Thoracic aorta (tissue), 2 donors: ENCODE measurements around the gene PRDX3. TPM values are rescaled to one million over a fixed set of nuclear protein-coding genes. Genes with fewer than 3 reads are reported as not detected.

Experiments
- ATAC-seq: fragments of 150-250 bp; one replicate; pipeline ENCODE4 v1.8.0; 2017; ENCODE audit warnings: low read depth; ENCODE audit not compliant: insufficient number of reproducible peaks, low FRiP score
- DNase-seq: peaks from one replicate; pipeline ENCODE4 v3.0.0-alpha.2; 2020; ENCODE audit warnings: low spot score
- H3K27ac ChIP-seq, 2 donors: fragments of 200-600 bp; sonication (generic); 1 replicate in 1 of 2; 2 replicates in 1 of 2; pipeline ENCODE4 v1.5.1; 2016; ENCODE audit warnings: mild to moderate bottlenecking in 2 of 2, moderate library complexity in 2 of 2
- H3K27me3 ChIP-seq: fragments of 200-600 bp; sonication (generic); replicated peaks from 2 replicates; pipeline ENCODE4 v1.6.0; 2016; ENCODE audit warnings: mild to moderate bottlenecking; ENCODE audit not compliant: insufficient read depth
- H3K36me3 ChIP-seq: fragments of 200-600 bp; sonication (generic); one replicate; pipeline ENCODE4 v1.5.1; 2016
- H3K4me1 ChIP-seq, 2 donors: fragments of 200-600 bp; sonication (generic); 1 replicate in 1 of 2; 2 replicates in 1 of 2; pipeline versions ENCODE4 v1.5.1 to v1.6.0; 2016; ENCODE audit warnings: low read depth in 2 of 2, mild to moderate bottlenecking in 1 of 2; ENCODE audit not compliant: control insufficient read depth in 1 of 2
- H3K4me3 ChIP-seq: fragments of 200-600 bp; sonication (generic); 2 replicates; pipeline ENCODE4 v1.5.1; 2016; ENCODE audit warnings: mild to moderate bottlenecking
- H3K9me3 ChIP-seq: fragments of 200-600 bp; sonication (generic); 2 replicates; pipeline ENCODE4 v1.5.1; 2016
- CTCF ChIP-seq: fragments of 200-600 bp; sonication (generic); IDR thresholded peaks from one replicate; pipeline ENCODE4 v1.5.1; 2019; ENCODE audit warnings: antibody characterized with exemption
- total RNA-seq, 2 donors: library from RNA; depleted of rRNA; stranded (reverse); fragments of >200 nt; gene quantifications; one replicate each; pipeline versions ENCODE4 v1.1.0 to v1.2.3, GENCODE V29; 2016

The PRDX3 gene
- total RNA-seq, 2 donors from 2014 or later, result 64.4 to 77.6 TPM

- TF ChIP-seq CTCF, result no peak
- ATAC-seq, result no peak
- Histone ChIP-seq H3K4me3 (no peak overlapping the region), H3K27me3 (no peaks in the 10 kb centered on the region), H3K9me3 (no peaks in the 10 kb centered on the region), H3K36me3 (no peaks in the 10 kb centered on the region), H3K4me1 (peaks cover 69 to 94% of the 10 kb centered on the region in 2 donors), H3K27ac (peak overlapping the region; percentile 81 to 86)
- DNase-seq, result no peak
Measured at GRCh38 chr10:119221666-119222065, 43.1 kb upstream of the PRDX3 start.

GRCh38 chr10:119221201-119221600 is 42.6 kb upstream of the PRDX3 start:
- no peaks in the 10 kb centered on the region for H3K27me3 ChIP-seq
- H3K27ac ChIP-seq, result peak overlapping the region; percentile 81 to 86
- H3K4me3 ChIP-seq, result peak overlapping the region; percentile 57
- H3K4me1 ChIP-seq, result peaks cover 65 to 94% of the 10 kb centered on the region in 2 donors
- TF ChIP-seq CTCF, result no peak
- no peaks in the 10 kb centered on the region for H3K36me3 ChIP-seq
- ATAC-seq, result no peak
- no peak for DNase-seq
- H3K9me3 ChIP-seq, result no peaks in the 10 kb centered on the region

GRCh38 chr10:119219871-119220270 is 41.3 kb upstream of the PRDX3 start:
- ATAC-seq (no peak), DNase-seq (no peak)
- H3K4me3 ChIP-seq, result no peak overlapping the region
- no peaks in the 10 kb centered on the region for H3K27me3 ChIP-seq
- peaks cover 60 to 98% of the 10 kb centered on the region in 2 donors for H3K4me1 ChIP-seq
- H3K36me3 ChIP-seq, result no peaks in the 10 kb centered on the region
- peak overlapping the region; percentile 81 to 86 for H3K27ac ChIP-seq
- no peaks in the 10 kb centered on the region for H3K9me3 ChIP-seq
- no peak for TF ChIP-seq CTCF

GRCh38 chr10:119217991-119218490 is 39.4 kb upstream of the PRDX3 start:
- Histone ChIP-seq H3K36me3 (no peaks in the 10 kb centered on the region), H3K4me1 (peaks cover 48 to 99% of the 10 kb centered on the region in 2 donors), H3K4me3 (peak overlapping the region; percentile 1), H3K27ac (peak overlapping the region; percentile 81 to 86), H3K9me3 (no peaks in the 10 kb centered on the region), H3K27me3 (no peaks in the 10 kb centered on the region)
- no peak for TF ChIP-seq CTCF
- peak; percentile 63 for ATAC-seq
- DNase-seq, result no peak

GRCh38 chr10:119217401-119217800 is 38.8 kb upstream of the PRDX3 start:
- no peaks in the 10 kb centered on the region for H3K9me3 ChIP-seq
- DNase-seq (no peak), ATAC-seq (no peak)
- H3K4me1 ChIP-seq, result peaks cover 48 to 99% of the 10 kb centered on the region in 2 donors
- H3K27ac ChIP-seq, result peak overlapping the region; percentile 8 to 81
- no peak for TF ChIP-seq CTCF
- no peaks in the 10 kb centered on the region for H3K27me3 ChIP-seq
- H3K4me3 ChIP-seq, result no peak overlapping the region
- H3K36me3 ChIP-seq, result no peaks in the 10 kb centered on the region
